Hematopoietic multipotent progenitor cell treated with erythropoietin and hydrocortisone succinate and interleukin-3 and kit ligand, for 15 days (in vitro differentiated cells): Measurements from ENCODE around the gene ZNF215.
"Not testable (repeated sequence)": the region's sequence is repeated elsewhere in the genome, so short reads cannot be mapped to it uniquely, and the experiment has no call there.

Experiments
- DNase-seq: peaks from one replicate; pipeline ENCODE4 v3.0.0-alpha.2; 2015; ENCODE audit warnings: low spot score

The ZNF215 gene

DNA sequence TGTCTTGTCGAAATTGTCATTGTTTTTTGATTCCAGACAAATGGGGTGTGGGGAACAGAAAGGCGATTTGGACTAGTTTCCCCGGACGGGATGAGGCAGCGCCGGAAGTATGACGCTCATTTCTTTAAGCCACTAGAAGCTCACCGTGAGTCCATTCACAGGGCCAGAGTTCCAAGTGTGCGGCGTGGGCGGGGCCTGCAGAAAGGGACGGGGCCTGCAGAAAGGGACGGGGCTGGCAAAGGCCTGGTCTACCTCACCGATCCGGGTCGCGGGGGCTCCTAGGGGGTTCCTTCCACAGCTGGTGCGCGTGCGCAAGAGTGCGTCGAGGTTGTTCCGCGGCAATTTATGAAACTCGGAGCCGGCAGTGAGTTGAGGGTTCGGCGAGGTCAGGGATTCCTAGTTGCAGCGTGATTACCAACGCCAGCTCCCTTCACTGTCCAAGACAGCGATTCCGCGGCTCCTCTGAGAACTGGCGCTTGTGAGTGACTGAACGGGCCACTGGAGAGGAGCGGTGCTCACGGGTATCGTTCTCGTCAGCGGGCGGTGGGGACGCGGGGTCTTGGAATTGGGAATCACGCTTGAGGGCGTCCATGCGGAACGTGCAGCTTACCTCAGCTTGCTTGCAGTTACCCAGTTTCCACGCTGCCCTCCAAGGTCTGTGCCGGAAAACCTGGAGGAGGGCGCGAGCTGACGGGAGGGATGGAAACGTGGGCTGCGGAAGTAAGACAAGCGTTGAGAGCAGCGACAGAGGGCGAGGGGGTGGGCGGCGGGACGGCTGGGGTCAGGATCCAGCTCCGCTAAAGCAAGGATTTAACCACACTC lies at the start of gene ZNF215:
ZNF215 (plus strand) TSS at position 219 of the 822 bp plus-strand sequence. CDS start 5,847 bp downstream, outside the sequence.
- peak; percentile 49 for DNase-seq

DNA sequence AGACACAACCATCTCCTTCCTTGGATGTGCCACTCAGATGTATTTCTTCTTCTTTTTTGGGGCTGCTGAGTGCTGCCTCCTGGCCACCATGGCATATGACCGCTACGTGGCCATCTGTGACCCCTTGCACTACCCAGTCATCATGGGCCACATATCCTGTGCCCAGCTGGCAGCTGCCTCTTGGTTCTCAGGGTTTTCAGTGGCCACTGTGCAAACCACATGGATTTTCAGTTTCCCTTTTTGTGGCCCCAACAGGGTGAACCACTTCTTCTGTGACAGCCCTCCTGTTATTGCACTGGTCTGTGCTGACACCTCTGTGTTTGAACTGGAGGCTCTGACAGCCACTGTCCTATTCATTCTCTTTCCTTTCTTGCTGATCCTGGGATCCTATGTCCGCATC lies 49.3 kb upstream of the ZNF215 start:
- no peak for DNase-seq

DNA sequence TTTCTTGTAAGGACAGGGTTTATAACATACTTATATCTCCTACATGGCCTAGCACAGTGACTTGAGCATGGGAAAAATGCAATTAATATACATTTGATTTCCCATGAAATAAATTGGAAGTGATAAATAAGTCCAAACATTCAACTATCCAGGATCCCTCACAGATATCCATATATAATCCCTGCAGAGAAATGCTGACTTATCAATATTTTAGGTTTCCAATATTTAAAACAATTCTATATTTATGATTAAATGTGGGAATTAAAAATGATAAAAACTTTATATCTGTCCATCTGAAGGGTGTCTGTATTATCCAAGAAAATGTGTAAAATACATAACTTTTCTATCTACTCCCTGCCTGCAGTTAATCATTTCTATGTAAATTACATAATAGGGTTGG lies 43.5 kb upstream of the ZNF215 start:
- DNase-seq = no peak

GRCh38 chr11:6887711-6888110 lies 38.5 kb upstream of the ZNF215 start:
- DNase-seq = not testable (repeated sequence)

GRCh38 chr11:6888830-6889229 lies 37.4 kb upstream of the ZNF215 start:
- no peak for DNase-seq

DNA sequence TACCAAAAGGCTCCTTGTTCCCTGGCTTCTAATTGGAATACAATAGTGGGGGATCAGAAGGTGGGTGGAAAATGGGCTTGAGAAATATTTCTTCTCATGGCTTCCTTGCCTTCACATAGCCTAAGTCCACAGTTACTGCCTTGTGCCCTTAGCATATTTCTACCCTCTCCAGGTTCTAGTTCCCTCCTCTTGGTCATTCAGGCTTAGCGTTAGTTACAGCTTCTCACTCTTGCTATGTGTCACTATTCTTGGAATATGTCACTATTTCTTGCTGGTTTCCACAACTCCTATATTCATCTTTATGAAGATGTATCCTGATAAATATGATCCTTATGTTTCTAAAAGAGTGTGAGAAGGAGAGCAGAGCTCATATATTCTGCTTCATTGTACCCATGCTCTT lies 36.4 kb upstream of the ZNF215 start:
- no peak for DNase-seq

- DNase-seq = no peak
These were observed 33.8 kb upstream of the ZNF215 start, which contains the start of gene OR2D2 for GRCh38 chr11:6892400-6892799. TSS of gene OR2D2 (minus strand) at chr11:6892500. CDS start at chr11:6892500, 0 bp downstream.

DNA sequence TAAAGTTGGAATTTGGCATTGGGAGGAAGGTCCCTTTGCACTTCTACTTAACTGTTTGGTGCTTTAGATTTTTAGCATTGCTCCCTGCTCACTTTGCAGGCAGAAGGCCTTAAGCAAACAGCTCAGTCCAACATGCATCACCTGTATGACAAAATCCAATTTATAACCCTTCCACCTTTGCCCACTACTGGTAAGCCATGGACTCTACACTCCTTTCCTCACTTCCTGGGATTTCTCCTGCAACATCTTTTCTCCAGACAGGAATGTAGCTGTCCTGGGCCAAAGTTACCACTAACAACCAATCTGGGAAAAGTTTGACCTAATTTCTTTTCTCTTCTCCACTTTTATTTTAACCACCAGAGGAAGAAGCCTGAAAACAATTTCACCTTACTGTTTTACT lies 32.1 kb upstream of the ZNF215 start:
- DNase-seq = no peak

DNA sequence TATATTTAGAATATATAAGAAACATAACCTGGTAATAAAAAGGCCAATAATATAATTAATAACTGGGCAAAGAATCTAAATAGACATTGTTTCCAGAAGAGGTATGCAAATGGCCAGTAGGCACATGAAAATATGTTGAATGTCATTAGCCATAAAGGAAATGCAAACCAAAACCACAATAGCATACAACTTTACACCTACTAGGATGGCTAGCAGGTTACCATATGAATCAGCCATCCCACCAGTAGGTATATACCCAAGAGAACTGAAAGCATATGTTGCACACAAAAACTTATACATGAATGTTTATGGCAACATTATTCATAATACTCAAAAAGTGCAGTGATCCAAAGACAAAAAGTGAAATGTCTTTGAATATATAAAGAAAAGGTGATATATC lies 31.2 kb upstream of the ZNF215 start:
- no peak for DNase-seq

- DNase-seq = no peak
These were observed 27.3 kb upstream of the ZNF215 start for GRCh38 chr11:6898911-6899310.

GRCh38 chr11:6900327-6900999 lies 25.8 kb upstream of the ZNF215 start:
- no peak for DNase-seq

- not testable (repeated sequence) for DNase-seq
These were observed 21.4 kb upstream of the ZNF215 start for GRCh38 chr11:6904804-6905203.

DNA sequence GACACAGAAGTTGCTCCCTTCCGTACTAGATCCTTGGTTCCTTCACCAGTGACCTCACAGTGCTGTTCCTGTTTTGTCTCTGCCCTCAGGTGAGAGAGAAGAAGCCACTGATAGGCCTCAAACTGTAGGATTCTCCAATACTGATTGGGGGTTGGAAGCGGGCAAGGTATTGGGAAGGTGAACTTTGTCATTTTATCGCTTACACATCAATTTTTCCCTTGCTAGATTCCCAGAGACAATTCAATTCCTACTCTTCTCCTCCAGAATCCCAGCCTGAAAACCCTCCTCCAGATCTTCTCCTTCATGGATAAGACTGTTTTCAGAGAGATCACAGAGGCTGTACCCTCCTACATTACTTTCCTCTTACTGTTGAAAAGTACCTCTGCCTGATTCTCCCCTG lies 14.8 kb upstream of the ZNF215 start:
- no peak for DNase-seq

DNA sequence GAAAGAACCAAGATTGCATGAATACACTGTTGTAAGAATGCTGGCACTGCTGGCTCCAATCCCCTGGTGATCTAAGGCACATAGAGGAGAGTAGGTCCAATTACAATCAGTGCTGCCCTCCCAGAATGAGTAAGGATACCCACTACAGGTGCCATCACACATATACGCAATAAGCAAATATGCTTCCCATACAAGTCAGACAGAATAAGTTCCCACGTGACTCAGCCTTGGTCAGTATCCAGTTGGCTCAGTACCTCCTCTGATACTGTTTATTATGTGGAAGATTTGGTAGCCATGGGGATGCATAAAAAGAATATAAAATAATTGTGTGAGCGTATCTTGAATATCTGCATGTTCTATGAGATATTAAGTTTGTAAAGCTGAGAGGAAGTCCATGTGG lies 14.3 kb upstream of the ZNF215 start:
- DNase-seq = no peak

GRCh38 chr11:6919698-6920097 lies 6.5 kb upstream of the ZNF215 start:
- no peak for DNase-seq

- no peak for DNase-seq
These were observed 5.5 kb upstream of the ZNF215 start, which contains the start of gene OR2D3 for GRCh38 chr11:6920702-6921101. TSS of gene OR2D3 (plus strand) at chr11:6921002. CDS start at chr11:6921002, 0 bp downstream.

DNA sequence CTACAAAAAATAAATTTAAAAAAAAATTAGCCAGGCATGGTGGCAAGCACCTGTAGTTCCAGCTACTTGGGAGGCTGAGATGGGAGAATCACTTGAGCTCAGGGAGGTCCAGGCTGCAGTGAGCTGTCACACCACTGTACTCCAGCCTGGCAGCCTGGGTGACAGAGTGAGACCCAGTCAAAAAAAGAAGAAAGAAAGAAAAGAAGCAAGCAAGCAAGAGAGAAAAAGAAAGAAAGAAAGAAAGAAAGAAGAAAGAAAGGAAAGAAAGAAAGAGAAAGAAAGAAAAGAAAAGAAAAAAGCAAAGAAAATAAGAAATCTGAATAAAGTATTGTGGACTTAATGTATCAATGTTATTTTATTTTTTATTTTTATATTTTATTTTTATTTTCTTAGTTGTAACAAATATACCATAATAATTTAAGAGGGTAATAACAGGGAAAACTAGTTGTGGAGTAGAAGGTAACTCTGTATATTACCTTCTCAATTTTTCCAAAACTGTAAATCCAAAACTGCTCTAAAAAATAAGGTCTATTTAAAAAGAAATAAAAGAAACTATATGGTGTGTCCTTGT lies 1.1 kb upstream of the ZNF215 start:
- DNase-seq = no peak

DNA sequence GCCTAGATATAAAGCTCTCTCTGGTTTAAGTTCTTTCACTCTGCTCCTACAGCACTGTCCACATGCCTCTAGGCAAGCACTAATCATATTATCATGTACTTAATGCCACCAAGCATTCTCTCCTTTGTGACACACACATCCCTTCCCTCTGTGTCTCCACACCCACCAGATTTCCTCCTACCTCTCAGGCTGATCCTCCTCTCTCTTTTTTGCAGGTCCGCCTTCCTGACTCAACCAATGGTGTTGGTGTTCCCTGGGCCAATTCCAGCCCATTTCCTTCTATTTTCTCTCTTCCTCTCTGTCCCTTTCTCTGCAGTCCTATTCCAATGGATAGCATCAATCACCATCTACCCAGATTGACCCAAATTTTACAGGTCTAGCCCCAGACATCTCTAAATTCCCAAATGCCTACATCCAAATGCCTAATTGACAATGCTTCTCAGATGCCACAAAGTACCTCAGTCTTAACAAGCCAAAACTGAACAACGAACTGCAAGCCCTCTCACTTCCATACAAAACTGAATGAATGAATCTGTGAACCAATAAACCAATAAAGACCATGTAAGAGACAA lies 504 bp upstream of the ZNF215 start:
- DNase-seq = no peak

DNA sequence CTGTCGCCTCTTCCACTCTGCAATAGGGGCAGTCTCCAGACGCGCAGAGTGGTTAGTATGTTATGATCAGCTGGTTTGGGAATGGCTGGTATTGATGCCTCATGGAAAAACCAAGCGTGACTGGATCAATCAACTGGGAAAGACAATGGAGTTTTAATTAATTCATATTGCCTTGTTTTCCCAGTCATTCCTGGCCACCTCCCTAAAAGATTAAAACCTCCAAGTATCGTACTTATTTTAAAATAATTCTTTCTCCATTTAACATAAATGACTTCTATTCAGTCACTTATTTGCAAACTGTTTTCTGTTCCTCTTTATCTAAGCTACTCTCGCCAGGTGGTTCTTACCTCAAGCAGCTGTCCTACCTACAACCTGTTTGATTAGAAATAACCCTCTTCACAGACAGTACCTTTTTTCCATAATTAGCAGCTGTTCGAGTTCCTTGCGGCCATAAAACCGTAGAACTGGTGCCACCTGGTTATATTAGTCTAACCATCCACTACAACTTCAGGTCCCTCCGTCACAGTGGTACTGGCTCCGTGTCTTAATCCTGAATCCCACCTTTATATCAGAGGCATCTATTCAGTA lies 898 bp downstream of the ZNF215 start:
- DNase-seq = no peak

GRCh38 chr11:6928916-6929315 lies 2.7 kb downstream of the ZNF215 start:
- no peak for DNase-seq

- DNase-seq = no peak
These were observed 5.0 kb downstream of the ZNF215 start for GRCh38 chr11:6931146-6931713.

DNA sequence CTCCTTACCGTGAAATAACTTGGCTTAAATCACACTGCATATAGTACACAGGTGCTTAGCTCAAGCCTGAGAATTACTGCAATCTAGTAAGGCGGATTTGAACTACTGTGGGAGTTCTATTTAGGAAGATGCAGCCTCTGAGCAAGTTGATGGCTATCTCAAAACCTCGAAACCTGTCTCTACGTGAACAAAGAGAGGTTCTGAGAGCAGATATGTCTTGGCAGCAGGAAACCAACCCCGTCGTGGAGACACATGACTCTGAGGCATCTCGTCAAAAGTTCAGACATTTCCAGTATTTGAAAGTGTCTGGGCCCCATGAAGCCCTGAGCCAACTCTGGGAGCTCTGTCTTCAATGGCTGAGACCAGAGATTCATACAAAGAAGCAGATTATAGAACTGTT lies 5.9 kb downstream of the ZNF215 start:
- DNase-seq = no peak
